Measurements from ENCODE around the gene RYR2.

RYR2 gene

GRCh38 chr1:237405912-237406311, 363.9 kb downstream of the RYR2 start:
- TF ChIP-seq CTCF (IDR thresholded peaks at IDR 0.05; ENCODE audit: low read depth, low read length) = no peak
- no peak overlapping the region for H3K4me3 ChIP-seq (ENCODE audit: low read depth, low read length)

- no peak overlapping the region for H3K4me3 ChIP-seq (ENCODE audit: low read depth, low read length)
- no peak for TF ChIP-seq CTCF (IDR thresholded peaks at IDR 0.05; ENCODE audit: low read depth, low read length)
These were observed 369.6 kb downstream of the RYR2 start for GRCh38 chr1:237411621-237412020.

- no peak for TF ChIP-seq CTCF (IDR thresholded peaks at IDR 0.05; ENCODE audit: low read depth, low read length)
- no peak overlapping the region for H3K4me3 ChIP-seq (ENCODE audit: low read depth, low read length)
These were observed 375.1 kb downstream of the RYR2 start for GRCh38 chr1:237416924-237417655.

GRCh38 chr1:237428809-237429208, 386.8 kb downstream of the RYR2 start:
- no peak for TF ChIP-seq CTCF (IDR thresholded peaks at IDR 0.05; ENCODE audit: low read depth, low read length)
- no peak overlapping the region for H3K4me3 ChIP-seq (ENCODE audit: low read depth, low read length)

GRCh38 chr1:237429252-237429651, 387.3 kb downstream of the RYR2 start:
- no peak for TF ChIP-seq CTCF (IDR thresholded peaks at IDR 0.05; ENCODE audit: low read depth, low read length)
- no peak overlapping the region for H3K4me3 ChIP-seq (ENCODE audit: low read depth, low read length)

GRCh38 chr1:237431448-237431847, 389.5 kb downstream of the RYR2 start:
- no peak for TF ChIP-seq CTCF (IDR thresholded peaks at IDR 0.05; ENCODE audit: low read depth, low read length)

GRCh38 chr1:237440346-237440745, 398.4 kb downstream of the RYR2 start:
- no peak for TF ChIP-seq CTCF (IDR thresholded peaks at IDR 0.05; ENCODE audit: low read depth, low read length)
- no peak overlapping the region for H3K4me3 ChIP-seq (ENCODE audit: low read depth, low read length)

More at GRCh38 chr1:237431448-237431847, 389.5 kb downstream of the RYR2 start:
- no peak overlapping the region for H3K4me3 ChIP-seq (ENCODE audit: low read depth, low read length)
